Astrocyte (in vitro differentiated cells and primary cell): ENCODE data around the gene MST1. TPM values are rescaled to one million over a fixed set of nuclear protein-coding genes. Genes with fewer than 3 reads are reported as not detected.

Experiments
- DNase-seq: peaks from one replicate; pipeline ENCODE4 v3.0.0-alpha.2; 2010; ENCODE audit warnings: low read depth
- FAIRE-seq: peaks from 2 replicates; lab custom pipeline; 2011; peaks lifted over from hg19 to GRCh38; lab: Jason Lieb, UNC
- H2AFZ ChIP-seq: 2 replicates; pipeline ENCODE4 v1.6.0; 2012; ENCODE audit warnings: low read depth, low read length, inconsistent platforms
- H3K27ac ChIP-seq: 2 replicates; pipeline ENCODE4 v1.5.1; 2011; ENCODE audit warnings: low read depth, low read length, inconsistent platforms
- H3K27me3 ChIP-seq: 2 replicates; pipeline ENCODE4 v1.6.0; 2011; ENCODE audit warnings: low read length, inconsistent platforms; ENCODE audit not compliant: insufficient read depth
- H3K36me3 ChIP-seq: 2 replicates; pipeline ENCODE4 v1.5.1; 2011; ENCODE audit warnings: low read length, inconsistent platforms; ENCODE audit not compliant: insufficient read depth
- H3K4me1 ChIP-seq: 2 replicates; pipeline ENCODE4 v1.5.1; 2011; ENCODE audit warnings: low read length, inconsistent platforms; ENCODE audit not compliant: insufficient read depth
- H3K4me2 ChIP-seq: 2 replicates; pipeline ENCODE4 v1.6.0; 2012; ENCODE audit warnings: low read length, inconsistent platforms
- H3K4me3 ChIP-seq: 2 replicates; pipeline ENCODE4 v1.5.1; 2011; ENCODE audit warnings: low read depth, mild to moderate bottlenecking, low read length, inconsistent platforms; ENCODE audit not compliant: insufficient read depth
- H3K79me2 ChIP-seq: 2 replicates; pipeline ENCODE4 v1.6.0; 2012; ENCODE audit warnings: mild to moderate bottlenecking, low read length, inconsistent platforms; ENCODE audit not compliant: insufficient read depth
- H3K9ac ChIP-seq: 2 replicates; pipeline ENCODE4 v1.6.0; 2012; ENCODE audit warnings: mild to moderate bottlenecking, low read length, inconsistent platforms
- H3K9me3 ChIP-seq: 2 replicates; pipeline ENCODE4 v1.5.1; 2012; ENCODE audit warnings: low read depth, mild to moderate bottlenecking, low read length, inconsistent platforms; ENCODE audit not compliant: insufficient read depth
- H4K20me1 ChIP-seq: 2 replicates; pipeline ENCODE4 v1.6.0; 2012; ENCODE audit warnings: low read length, inconsistent platforms; ENCODE audit not compliant: insufficient read depth
- H3K27ac Mint-ChIP-seq: one replicate; pipeline ENCODE4 v1.8.0; 2021; ENCODE audit warnings: mild to moderate bottlenecking, mixed read lengths; ENCODE audit not compliant: unreplicated experiment
- H3K27me3 Mint-ChIP-seq: one replicate; pipeline ENCODE4 v1.8.0; 2021; ENCODE audit warnings: low read depth, mixed read lengths; ENCODE audit not compliant: unreplicated experiment
- H3K36me3 Mint-ChIP-seq: one replicate; pipeline ENCODE4 v1.8.0; 2021; ENCODE audit warnings: low read depth, mixed read lengths; ENCODE audit not compliant: unreplicated experiment
- H3K4me1 Mint-ChIP-seq: one replicate; pipeline ENCODE4 v1.8.0; 2021; ENCODE audit warnings: low read depth, mixed read lengths; ENCODE audit not compliant: unreplicated experiment
- H3K4me3 Mint-ChIP-seq: one replicate; pipeline ENCODE4 v1.8.0; 2021; ENCODE audit warnings: mild to moderate bottlenecking, moderate library complexity, mixed read lengths; ENCODE audit not compliant: unreplicated experiment
- H3K9me3 Mint-ChIP-seq: one replicate; pipeline ENCODE4 v1.8.0; 2021; ENCODE audit warnings: mild to moderate bottlenecking, mixed read lengths; ENCODE audit not compliant: unreplicated experiment
- EZH2 ChIP-seq: IDR thresholded peaks from 2 replicates; pipeline ENCODE4 v1.6.1; 2012; ENCODE audit warnings: mild to moderate bottlenecking, low read length, inconsistent platforms; ENCODE audit not compliant: insufficient read depth
- total RNA-seq: library from RNA; stranded (reverse); gene quantifications from 2 replicates; pipeline ENCODE4 v1.2.1, GENCODE V29; 2021
- TF ChIP-seq, protein P1 (sequence below): IDR thresholded peaks from 2 replicates; pipeline ENCODE4 v1.5.1; 2011; ENCODE audit warnings: low read depth, mild to moderate bottlenecking, inconsistent platforms, low read length, moderate library complexity; ENCODE audit not compliant: insufficient read depth

The MST1 gene
- total RNA-seq, 1 donor from 2014 or later: 9.3 TPM

DNA sequence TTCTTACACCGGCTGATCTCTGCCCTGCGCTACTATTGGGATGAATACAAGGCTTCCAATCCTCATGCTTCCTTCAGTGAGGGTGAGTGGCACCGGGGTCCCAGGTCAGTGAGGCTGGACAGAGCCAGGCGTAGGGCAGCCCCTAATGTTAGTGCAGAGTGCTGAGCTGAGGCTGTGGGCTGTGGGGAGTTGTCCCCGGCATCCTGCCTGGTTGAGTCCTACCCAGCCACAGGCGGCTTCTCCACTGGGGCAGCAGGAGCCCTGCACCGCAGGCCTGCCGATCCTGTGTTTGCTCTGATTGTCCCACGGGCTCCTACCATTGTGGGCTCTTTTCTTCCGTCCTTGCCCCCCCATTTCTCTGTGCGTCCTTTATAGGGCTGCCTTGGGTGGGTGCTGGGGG, 13.4 kb upstream of the MST1 start:
- no peak overlapping the region for H3K27ac Mint-ChIP-seq
- Histone ChIP-seq H3K79me2 (no peaks in the 10 kb centered on the region), H3K9ac (no peak overlapping the region), H3K9me3 (no peaks in the 10 kb centered on the region), H4K20me1 (peaks cover 6% of the 10 kb centered on the region), H3K27ac (no peak overlapping the region), H3K4me2 (no peak overlapping the region), H3K4me3 (no peak overlapping the region), H2AFZ (no peak overlapping the region), H3K4me1 (no peaks in the 10 kb centered on the region), H3K27me3 (no peaks in the 10 kb centered on the region), H3K36me3 (no peaks in the 10 kb centered on the region)
- no peaks in the 10 kb centered on the region for H3K9me3 Mint-ChIP-seq
- peaks cover 7% of the 10 kb centered on the region for H3K4me1 Mint-ChIP-seq
- no peak for TF ChIP-seq EZH2
- H3K27me3 Mint-ChIP-seq: no peaks in the 10 kb centered on the region
- FAIRE-seq (no peak), DNase-seq (no peak)
- H3K36me3 Mint-ChIP-seq: peaks cover 14% of the 10 kb centered on the region
- no peak overlapping the region for H3K4me3 Mint-ChIP-seq

DNA sequence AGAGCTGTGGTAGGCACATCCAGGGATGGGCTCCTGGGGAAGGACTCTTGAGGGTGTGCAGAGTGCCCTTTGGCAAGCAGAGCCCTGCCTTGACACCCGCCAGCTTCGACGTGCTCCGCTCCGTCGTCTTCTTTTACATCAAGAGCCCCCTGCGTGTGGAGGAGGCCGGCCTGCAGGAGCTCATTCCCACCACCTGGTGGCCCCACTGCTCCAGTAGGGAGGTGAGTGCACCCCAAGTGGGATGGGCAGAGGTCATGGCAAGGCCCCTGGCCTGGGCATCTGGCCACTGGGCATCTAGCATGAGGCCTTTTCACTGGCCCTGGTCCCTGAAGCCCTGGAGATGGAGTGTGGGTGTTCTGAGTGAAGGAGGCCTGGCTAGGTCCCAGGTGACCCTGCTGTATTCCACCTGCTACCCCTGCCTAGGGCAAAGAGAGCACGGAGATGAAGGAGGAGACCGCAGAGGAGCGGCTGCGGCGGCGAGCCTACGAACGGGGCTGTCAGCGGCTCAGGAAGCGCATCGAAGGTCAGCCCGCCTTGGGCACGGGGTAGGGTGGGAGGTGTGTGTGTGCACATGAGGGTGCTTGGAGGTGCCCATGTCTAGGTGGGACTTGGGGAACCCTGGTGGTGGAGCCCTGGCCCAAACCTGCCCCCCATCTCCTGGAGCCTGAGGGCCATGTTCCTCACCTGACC, 12.3 kb upstream of the MST1 start:
- Histone ChIP-seq H3K4me1 (no peaks in the 10 kb centered on the region), H3K27me3 (no peaks in the 10 kb centered on the region), H3K79me2 (no peaks in the 10 kb centered on the region), H3K36me3 (no peaks in the 10 kb centered on the region), H3K4me3 (no peak overlapping the region), H4K20me1 (peaks cover 9% of the 10 kb centered on the region), H3K9ac (no peak overlapping the region), H2AFZ (no peak overlapping the region), H3K27ac (no peak overlapping the region), H3K4me2 (no peak overlapping the region), H3K9me3 (no peaks in the 10 kb centered on the region)
- Mint-ChIP-seq H3K4me1 (no peaks in the 10 kb centered on the region), H3K4me3 (no peak overlapping the region), H3K9me3 (no peaks in the 10 kb centered on the region), H3K27me3 (no peaks in the 10 kb centered on the region), H3K36me3 (peaks cover 13% of the 10 kb centered on the region), H3K27ac (no peak overlapping the region)
- no peak for FAIRE-seq
- DNase-seq: no peak
- TF ChIP-seq EZH2: no peak
- TF ChIP-seq, protein P1, sequence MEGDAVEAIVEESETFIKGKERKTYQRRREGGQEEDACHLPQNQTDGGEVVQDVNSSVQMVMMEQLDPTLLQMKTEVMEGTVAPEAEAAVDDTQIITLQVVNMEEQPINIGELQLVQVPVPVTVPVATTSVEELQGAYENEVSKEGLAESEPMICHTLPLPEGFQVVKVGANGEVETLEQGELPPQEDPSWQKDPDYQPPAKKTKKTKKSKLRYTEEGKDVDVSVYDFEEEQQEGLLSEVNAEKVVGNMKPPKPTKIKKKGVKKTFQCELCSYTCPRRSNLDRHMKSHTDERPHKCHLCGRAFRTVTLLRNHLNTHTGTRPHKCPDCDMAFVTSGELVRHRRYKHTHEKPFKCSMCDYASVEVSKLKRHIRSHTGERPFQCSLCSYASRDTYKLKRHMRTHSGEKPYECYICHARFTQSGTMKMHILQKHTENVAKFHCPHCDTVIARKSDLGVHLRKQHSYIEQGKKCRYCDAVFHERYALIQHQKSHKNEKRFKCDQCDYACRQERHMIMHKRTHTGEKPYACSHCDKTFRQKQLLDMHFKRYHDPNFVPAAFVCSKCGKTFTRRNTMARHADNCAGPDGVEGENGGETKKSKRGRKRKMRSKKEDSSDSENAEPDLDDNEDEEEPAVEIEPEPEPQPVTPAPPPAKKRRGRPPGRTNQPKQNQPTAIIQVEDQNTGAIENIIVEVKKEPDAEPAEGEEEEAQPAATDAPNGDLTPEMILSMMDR: peak; percentile 37

DNA sequence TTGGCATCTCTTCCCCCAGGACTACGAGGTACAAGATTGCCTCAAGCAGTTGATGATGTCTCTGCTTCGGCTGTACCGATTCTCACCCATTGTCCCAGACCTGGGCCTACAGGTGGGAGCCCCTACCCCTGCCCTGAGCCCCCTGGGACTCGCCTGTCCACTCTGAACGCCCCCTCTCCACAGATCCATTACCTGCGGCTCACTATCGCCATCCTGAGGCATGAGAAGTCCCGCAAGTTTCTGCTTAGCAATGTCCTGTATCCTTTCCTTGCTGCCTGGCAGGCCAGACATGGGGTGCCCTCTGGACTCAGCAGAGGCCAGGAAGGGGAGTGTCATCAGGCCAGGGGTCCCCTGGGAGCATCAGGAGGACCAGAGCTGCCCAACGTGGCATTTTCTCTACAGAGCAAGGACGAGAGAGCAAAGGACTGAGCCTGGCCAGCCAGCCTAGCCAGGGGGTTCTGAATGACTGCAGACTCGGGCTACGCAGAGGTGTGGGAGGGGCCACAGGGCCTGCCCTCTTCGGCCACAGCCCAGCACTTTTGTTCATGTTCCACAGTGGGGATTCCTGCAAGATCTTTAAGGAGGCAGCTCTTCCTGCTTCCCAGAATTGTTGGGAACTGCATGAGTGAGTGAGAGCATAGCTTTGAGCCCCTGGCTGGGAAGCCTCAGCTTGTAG, 11.3 kb upstream of the MST1 start:
- H3K27me3 Mint-ChIP-seq: no peaks in the 10 kb centered on the region
- no peak overlapping the region for H3K9ac ChIP-seq
- no peak for TF ChIP-seq EZH2
- TF ChIP-seq, protein P1: no peak
- H3K4me2 ChIP-seq: no peak overlapping the region
- no peaks in the 10 kb centered on the region for H3K79me2 ChIP-seq
- H3K9me3 Mint-ChIP-seq: no peaks in the 10 kb centered on the region
- H3K4me1 ChIP-seq: no peaks in the 10 kb centered on the region
- FAIRE-seq (no peak), DNase-seq (no peak)
- H3K36me3 ChIP-seq: no peaks in the 10 kb centered on the region
- H3K9me3 ChIP-seq: no peaks in the 10 kb centered on the region
- peaks cover 9% of the 10 kb centered on the region for H4K20me1 ChIP-seq
- H3K4me3 ChIP-seq: no peak overlapping the region
- peaks cover 13% of the 10 kb centered on the region for H3K36me3 Mint-ChIP-seq
- no peak overlapping the region for H3K27ac Mint-ChIP-seq
- H3K4me3 Mint-ChIP-seq: no peak overlapping the region
- no peak overlapping the region for H2AFZ ChIP-seq
- no peaks in the 10 kb centered on the region for H3K27me3 ChIP-seq
- H3K27ac ChIP-seq: no peak overlapping the region
- H3K4me1 Mint-ChIP-seq: no peaks in the 10 kb centered on the region
